Mammary epithelial cell (primary cell): ENCODE data around the gene GATA2.

ENCODE experiments used
- EZH2 ChIP-seq: IDR thresholded peaks from 2 replicates; pipeline ENCODE4 v1.6.1; 2012; ENCODE audit warnings: low read length, inconsistent platforms, borderline replicate concordance
- TF ChIP-seq, protein P1 (sequence below), 2 donors: IDR thresholded peaks in 1 of 2; conservative IDR thresholded peaks in 1 of 2; 2 replicates each; pipeline ENCODE4 v1.5.1; 2011 to 2012; ENCODE audit warnings: inconsistent platforms in 2 of 2, low read length in 2 of 2, mild to moderate bottlenecking in 2 of 2, control low read depth in 1 of 2, low read depth in 1 of 2; ENCODE audit not compliant: insufficient read depth in 1 of 2; ENCODE audit errors: extremely low read depth in 1 of 2

DNA sequence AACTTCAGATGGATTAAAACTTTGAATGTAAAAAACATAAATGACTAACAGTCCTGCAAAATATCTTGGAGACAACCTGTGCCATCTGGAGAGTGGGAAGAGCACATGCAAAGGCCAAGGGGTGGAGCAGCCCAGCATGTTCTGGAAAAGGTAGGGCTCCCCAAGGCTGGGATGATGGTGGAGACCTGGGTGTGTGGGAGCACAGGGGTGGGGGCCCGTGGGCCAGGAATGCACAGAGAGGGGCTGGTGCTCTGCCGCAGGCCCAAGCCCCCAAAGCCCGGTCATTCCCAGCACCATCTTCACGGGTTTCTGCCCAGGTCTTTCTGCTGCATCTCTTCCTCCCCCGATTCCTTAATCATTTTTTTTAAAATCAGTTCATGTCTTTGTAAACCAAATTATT, 9.7 kb upstream of the GATA2 start:
- TF ChIP-seq, protein P1, sequence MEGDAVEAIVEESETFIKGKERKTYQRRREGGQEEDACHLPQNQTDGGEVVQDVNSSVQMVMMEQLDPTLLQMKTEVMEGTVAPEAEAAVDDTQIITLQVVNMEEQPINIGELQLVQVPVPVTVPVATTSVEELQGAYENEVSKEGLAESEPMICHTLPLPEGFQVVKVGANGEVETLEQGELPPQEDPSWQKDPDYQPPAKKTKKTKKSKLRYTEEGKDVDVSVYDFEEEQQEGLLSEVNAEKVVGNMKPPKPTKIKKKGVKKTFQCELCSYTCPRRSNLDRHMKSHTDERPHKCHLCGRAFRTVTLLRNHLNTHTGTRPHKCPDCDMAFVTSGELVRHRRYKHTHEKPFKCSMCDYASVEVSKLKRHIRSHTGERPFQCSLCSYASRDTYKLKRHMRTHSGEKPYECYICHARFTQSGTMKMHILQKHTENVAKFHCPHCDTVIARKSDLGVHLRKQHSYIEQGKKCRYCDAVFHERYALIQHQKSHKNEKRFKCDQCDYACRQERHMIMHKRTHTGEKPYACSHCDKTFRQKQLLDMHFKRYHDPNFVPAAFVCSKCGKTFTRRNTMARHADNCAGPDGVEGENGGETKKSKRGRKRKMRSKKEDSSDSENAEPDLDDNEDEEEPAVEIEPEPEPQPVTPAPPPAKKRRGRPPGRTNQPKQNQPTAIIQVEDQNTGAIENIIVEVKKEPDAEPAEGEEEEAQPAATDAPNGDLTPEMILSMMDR (conservative IDR thresholded peaks at IDR 0.05 in 1 of 2, IDR thresholded peaks at IDR 0.05 in 1 of 2; ENCODE audit: extremely low read depth in 1 of 2, insufficient read depth in 1 of 2, low read depth in 1 of 2, low read length in 2 of 2), result no peak
- TF ChIP-seq EZH2, result no peak
